ENCODE measurements around the gene COPG1. TPM values are rescaled to one million over a fixed set of nuclear protein-coding genes. Genes with fewer than 3 reads are reported as not detected.
A peak's percentile ranks its signal among the peaks of the same experiment; 100 is the strongest.

Gene COPG1
- total and polyA plus RNA-seq, 2 of the 13 experiments (the other 11 are each of a cell fraction or from before 2014, with no cell fraction given), result 98.6 to 166 TPM

DNA sequence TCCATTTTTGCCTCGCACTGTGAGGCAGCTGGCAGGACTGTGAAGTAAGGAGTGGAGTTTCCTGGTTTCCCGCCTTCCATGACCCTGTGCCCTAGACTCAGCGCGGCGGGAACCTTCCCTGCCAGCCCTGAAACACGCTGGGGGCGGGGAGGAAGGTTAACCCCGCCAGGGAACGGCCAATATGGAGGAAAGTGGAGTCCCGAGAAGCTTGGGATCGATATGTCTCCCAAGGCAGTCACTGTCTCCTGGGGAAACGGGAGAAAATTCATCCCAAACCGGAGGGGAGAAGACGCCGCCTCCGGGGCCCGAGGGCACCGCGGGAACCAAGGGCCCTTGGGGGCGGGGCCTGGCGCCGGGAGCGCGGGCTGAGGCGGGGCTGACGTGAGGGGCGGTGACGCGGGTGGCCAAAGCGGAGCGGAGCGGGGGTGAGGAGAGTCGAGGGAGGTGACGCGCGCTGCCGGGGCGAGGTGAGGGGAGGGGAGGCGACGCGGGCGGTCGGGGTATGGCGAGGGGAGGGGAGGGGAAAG is 29.1 kb downstream of the COPG1 start, which contains the start of gene HMCES (continued):
- TF ChIP-seq ZNF567 (CRISPR knock-in tag; IDR thresholded peaks at IDR 0.05; ENCODE audit: borderline replicate concordance), result no peak
- TF ChIP-seq CREB1 (IDR thresholded peaks at IDR 0.05), result peak; percentile 89
- TF ChIP-seq CREB1 (CRISPR knock-in tag; IDR thresholded peaks at IDR 0.05), result no peak
- 0 out of 2 replicates have a peak, but pooled peaks have one; percentile 15 for TF ChIP-seq GATAD1 (CRISPR knock-in tag; IDR thresholded peaks at IDR 0.05)
- TF ChIP-seq RARA (CRISPR knock-in tag; IDR thresholded peaks at IDR 0.05), result 0 out of 2 replicates have a peak, but pooled peaks have one; percentile 21
- TF ChIP-seq, protein P1, sequence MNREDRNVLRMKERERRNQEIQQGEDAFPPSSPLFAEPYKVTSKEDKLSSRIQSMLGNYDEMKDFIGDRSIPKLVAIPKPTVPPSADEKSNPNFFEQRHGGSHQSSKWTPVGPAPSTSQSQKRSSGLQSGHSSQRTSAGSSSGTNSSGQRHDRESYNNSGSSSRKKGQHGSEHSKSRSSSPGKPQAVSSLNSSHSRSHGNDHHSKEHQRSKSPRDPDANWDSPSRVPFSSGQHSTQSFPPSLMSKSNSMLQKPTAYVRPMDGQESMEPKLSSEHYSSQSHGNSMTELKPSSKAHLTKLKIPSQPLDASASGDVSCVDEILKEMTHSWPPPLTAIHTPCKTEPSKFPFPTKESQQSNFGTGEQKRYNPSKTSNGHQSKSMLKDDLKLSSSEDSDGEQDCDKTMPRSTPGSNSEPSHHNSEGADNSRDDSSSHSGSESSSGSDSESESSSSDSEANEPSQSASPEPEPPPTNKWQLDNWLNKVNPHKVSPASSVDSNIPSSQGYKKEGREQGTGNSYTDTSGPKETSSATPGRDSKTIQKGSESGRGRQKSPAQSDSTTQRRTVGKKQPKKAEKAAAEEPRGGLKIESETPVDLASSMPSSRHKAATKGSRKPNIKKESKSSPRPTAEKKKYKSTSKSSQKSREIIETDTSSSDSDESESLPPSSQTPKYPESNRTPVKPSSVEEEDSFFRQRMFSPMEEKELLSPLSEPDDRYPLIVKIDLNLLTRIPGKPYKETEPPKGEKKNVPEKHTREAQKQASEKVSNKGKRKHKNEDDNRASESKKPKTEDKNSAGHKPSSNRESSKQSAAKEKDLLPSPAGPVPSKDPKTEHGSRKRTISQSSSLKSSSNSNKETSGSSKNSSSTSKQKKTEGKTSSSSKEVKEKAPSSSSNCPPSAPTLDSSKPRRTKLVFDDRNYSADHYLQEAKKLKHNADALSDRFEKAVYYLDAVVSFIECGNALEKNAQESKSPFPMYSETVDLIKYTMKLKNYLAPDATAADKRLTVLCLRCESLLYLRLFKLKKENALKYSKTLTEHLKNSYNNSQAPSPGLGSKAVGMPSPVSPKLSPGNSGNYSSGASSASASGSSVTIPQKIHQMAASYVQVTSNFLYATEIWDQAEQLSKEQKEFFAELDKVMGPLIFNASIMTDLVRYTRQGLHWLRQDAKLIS (CRISPR knock-in tag; IDR thresholded peaks at IDR 0.05), result no peak
- TF ChIP-seq IKZF1 (IDR thresholded peaks at IDR 0.05), result no peak
- TF ChIP-seq BRF2 (CRISPR knock-in tag; IDR thresholded peaks at IDR 0.05), result peak; percentile 77; the same call in 1 of the 2 replicates
- TF ChIP-seq SNAPC2 (CRISPR knock-in tag; IDR thresholded peaks at IDR 0.05), result peak; percentile 69; the same call in 1 of the 2 replicates
- TF ChIP-seq POLR2AphosphoS5 (IDR thresholded peaks at IDR 0.05; ENCODE audit: low read depth, low read length), result peak; percentile 72; the same call in 1 of the 2 replicates
- no peak for TF ChIP-seq KLF6 (CRISPR knock-in tag; IDR thresholded peaks at IDR 0.05)
- no peak for TF ChIP-seq PCBP1 (IDR thresholded peaks at IDR 0.05; ENCODE audit: borderline replicate concordance, low read depth, low read length)
- peak; percentile 66; the same call in 1 of the 2 replicates for TF ChIP-seq ZNF318 (CRISPR knock-in tag; IDR thresholded peaks at IDR 0.05)
